IMR-90 (cell line): ENCODE data around the gene EMILIN2. TPM values are rescaled to one million over a fixed set of nuclear protein-coding genes. Genes with fewer than 3 reads are reported as not detected.

Source experiments
- ATAC-seq: fragments of 200-7000 bp; cut with Tn5 transposase; 2 replicates; pipeline ENCODE4 v1.9.1; 2020; ENCODE audit warnings: low read depth, mild to moderate bottlenecking, moderate library complexity
- BruUV-seq: library from RNA; stranded (reverse); fragments of 400-500 nt; replicated peaks from 2 replicates; lab custom pipeline; 2021; lab: Mats Ljungman, UMichigan
- CTCF ChIA-PET: fragments of 300-600 bp; formaldehyde crosslinking; extraction: SDS; loops from one replicate; lab custom pipeline; 2021; ENCODE audit warnings: antibody characterized with exemption; lab: Yijun Ruan, JAX
- POLR2A ChIA-PET: fragments of 300-600 bp; sonication (Branson Sonifier 250); formaldehyde crosslinking; loops from one replicate; lab custom pipeline; 2022; ENCODE audit warnings: antibody characterized with exemption; ENCODE audit not compliant: unreplicated experiment; lab: Charles Lee
- DNase-seq: peaks from one replicate; pipeline ENCODE4 v3.0.0; 2013
- H2AFZ ChIP-seq: replicated peaks from 2 replicates; pipeline ENCODE3; 2013; ENCODE audit warnings: low read length, mild to moderate bottlenecking; ENCODE audit not compliant: poor library complexity
- H2AK5ac ChIP-seq: 2 replicates; pipeline ENCODE4 v1.6.1; 2013; ENCODE audit warnings: low read depth, low read length, inconsistent platforms
- H2AK9ac ChIP-seq: replicated peaks from 2 replicates; pipeline ENCODE3; 2013; ENCODE audit warnings: mild to moderate bottlenecking, low read depth, low read length, moderate library complexity; ENCODE audit not compliant: poor library complexity
- H2BK120ac ChIP-seq: 2 replicates; pipeline ENCODE4 v1.6.1; 2013; ENCODE audit warnings: low read depth, low read length, inconsistent platforms
- H2BK15ac ChIP-seq: 3 replicates; pipeline ENCODE4 v1.6.1; 2013; ENCODE audit warnings: low read depth, low read length, inconsistent platforms
- H2BK20ac ChIP-seq: 2 replicates; pipeline ENCODE4 v1.6.1; 2013; ENCODE audit warnings: low read depth, mild to moderate bottlenecking, inconsistent platforms, low read length, moderate library complexity
- H2BK5ac ChIP-seq: 2 replicates; pipeline ENCODE4 v1.6.1; 2013; ENCODE audit warnings: mild to moderate bottlenecking, low read depth, low read length, inconsistent platforms; ENCODE audit not compliant: poor library complexity, severe bottlenecking
- H3K14ac ChIP-seq: replicated peaks from 2 replicates; pipeline ENCODE4 v1.6.1; 2013; ENCODE audit warnings: low read depth, low read length, inconsistent platforms
- H3K18ac ChIP-seq: 2 replicates; pipeline ENCODE4 v1.6.1; 2013; ENCODE audit warnings: low read depth, low read length, control low read depth
- H3K23ac ChIP-seq: 2 replicates; pipeline ENCODE4 v1.6.1; 2013; ENCODE audit warnings: low read depth, low read length, inconsistent platforms
- H3K27ac ChIP-seq: 2 replicates; pipeline ENCODE4 v1.5.1; 2013; ENCODE audit warnings: mild to moderate bottlenecking, control low read depth, low read length; ENCODE audit not compliant: insufficient read depth
- H3K27me3 ChIP-seq: 2 replicates; pipeline ENCODE4 v1.6.1; 2013; ENCODE audit warnings: low read length; ENCODE audit not compliant: control insufficient read depth, insufficient read depth
- H3K36me3 ChIP-seq: 2 replicates; pipeline ENCODE4 v1.6.1; 2013; ENCODE audit warnings: low read length, mixed read lengths; ENCODE audit not compliant: control insufficient read depth, insufficient read depth
- H3K4ac ChIP-seq: 2 replicates; pipeline ENCODE4 v1.6.1; 2013; ENCODE audit warnings: low read depth, low read length, inconsistent platforms
- H3K4me1 ChIP-seq: 2 replicates; pipeline ENCODE4 v1.6.1; 2013; ENCODE audit warnings: low read length, mixed read lengths; ENCODE audit not compliant: control insufficient read depth, insufficient read depth
- H3K4me2 ChIP-seq: 2 replicates; pipeline ENCODE4 v1.6.1; 2013; ENCODE audit warnings: low read depth, mild to moderate bottlenecking, control low read depth, low read length, moderate library complexity
- H3K4me3 ChIP-seq: 2 replicates; pipeline ENCODE4 v1.5.1; 2013; ENCODE audit warnings: low read depth, mild to moderate bottlenecking, control low read depth, low read length, moderate library complexity; ENCODE audit not compliant: insufficient read depth
- H3K56ac ChIP-seq: 2 replicates; pipeline ENCODE4 v1.6.1; 2013; ENCODE audit warnings: low read length, inconsistent platforms; ENCODE audit not compliant: insufficient read depth; ENCODE audit errors: extremely low read depth
- H3K79me1 ChIP-seq, 2 experiments: 2 replicates each; pipeline ENCODE4 v1.6.1; 2013; ENCODE audit warnings: low read length in 2 of 2, inconsistent platforms in 1 of 2, low read depth in 1 of 2
- H3K9ac ChIP-seq: 2 replicates; pipeline ENCODE4 v1.6.1; 2013; ENCODE audit warnings: low read depth, low read length, control low read depth
- H3K9me1 ChIP-seq: 2 replicates; pipeline ENCODE4 v1.6.1; 2013; ENCODE audit warnings: low read length, inconsistent platforms; ENCODE audit not compliant: insufficient read depth
- H3K9me3 ChIP-seq: 2 replicates; pipeline ENCODE4 v1.6.1; 2013; ENCODE audit warnings: low read length; ENCODE audit not compliant: control insufficient read depth, insufficient read depth
- H4K20me1 ChIP-seq: 2 replicates; pipeline ENCODE4 v1.6.1; 2013; ENCODE audit warnings: low read length, inconsistent platforms; ENCODE audit not compliant: insufficient read depth
- H4K5ac ChIP-seq: 2 replicates; pipeline ENCODE4 v1.6.1; 2013; ENCODE audit warnings: mild to moderate bottlenecking, low read depth, low read length, control low read depth
- H4K8ac ChIP-seq, 2 experiments: 2 replicates each; pipeline ENCODE4 v1.6.1; 2013; ENCODE audit warnings: low read depth in 2 of 2, low read length in 2 of 2, control low read depth in 1 of 2, inconsistent platforms in 1 of 2
- H4K91ac ChIP-seq: 2 replicates; pipeline ENCODE4 v1.6.1; 2013; ENCODE audit warnings: low read depth, low read length, inconsistent platforms; ENCODE audit not compliant: insufficient read depth
- BHLHE40 ChIP-seq: fragments of 150-350 bp; IDR thresholded peaks from 2 replicates; pipeline ENCODE4 v1.6.1; 2016; ENCODE audit warnings: mild to moderate bottlenecking, low read depth, low read length
- CHD1 ChIP-seq: IDR thresholded peaks from 2 replicates; pipeline ENCODE4 v1.6.1; 2012; ENCODE audit warnings: low read depth, low read length, improper control_type of control experiment
- ELK1 ChIP-seq: fragments of 150-350 bp; IDR thresholded peaks from 2 replicates; pipeline ENCODE4 v1.6.1; 2016; ENCODE audit warnings: low read depth, mild to moderate bottlenecking, low read length, moderate library complexity, borderline replicate concordance
- MAFK ChIP-seq: IDR thresholded peaks from 2 replicates; pipeline ENCODE4 v1.6.1; 2012; ENCODE audit warnings: low read depth, low read length, improper control_type of control experiment
- MAZ ChIP-seq: IDR thresholded peaks from 2 replicates; pipeline ENCODE4 v1.6.1; 2012; ENCODE audit warnings: low read depth, mild to moderate bottlenecking, low read length, improper control_type of control experiment, moderate library complexity, borderline replicate concordance
- MXI1 ChIP-seq: IDR thresholded peaks from 2 replicates; pipeline ENCODE4 v1.6.1; 2012; ENCODE audit warnings: low read depth, mild to moderate bottlenecking, low read length, moderate library complexity, borderline replicate concordance
- RAD21 ChIP-seq: IDR thresholded peaks from 2 replicates; pipeline ENCODE4 v1.6.1; 2012; ENCODE audit warnings: low read length, improper control_type of control experiment
- RFX5 ChIP-seq: IDR thresholded peaks from 2 replicates; pipeline ENCODE4 v1.8.0; 2012; ENCODE audit warnings: low read depth, mild to moderate bottlenecking, low read length, moderate library complexity
- WGBS, 2 experiments: methylation state at CpG; one replicate each; pipeline versions ENCODE4 v1.1.5 to v1.1.7; 2013; ENCODE audit warnings: missing lambda C conversion rate in 2 of 2; ENCODE audit not compliant: insufficient read length in 1 of 2; ENCODE audit errors: extremely low coverage in 2 of 2; 5-methylcytosine and 5-hydroxymethylcytosine counted together
- dilution Hi-C: fragments of 300-500 bp; cut with HindIII; formaldehyde crosslinking; loops from one replicate; pipeline ENCODE4 v1.14.3; 2018; ENCODE audit warnings: low sequenced_read_pairs; ENCODE audit not compliant: unreplicated experiment
- in situ Hi-C: fragments of 300-500 bp; cut with MboI; formaldehyde crosslinking; loops from 3 replicates; pipeline ENCODE4 v1.14.3; 2019; ENCODE audit warnings: low sequenced_read_pairs, inconsistent platforms, mixed read lengths
- intact Hi-C: fragments of 100-400 bp; cut with micrococcal nuclease; formaldehyde crosslinking; loops from 2 replicates; pipeline ENCODE4 v1.10.0; 2022
- polyA plus RNA-seq, 3 experiments: library from polyadenylated mRNA; depleted of rRNA; stranded (reverse); fragments of >200 nt; gene quantifications; 2 replicates each; pipeline ENCODE4 v1.2.3, GENCODE V29; 2012; ENCODE audit warnings: low replicate concordance in 1 of 3
- total RNA-seq: library from RNA; depleted of rRNA; stranded (reverse); fragments of >200 nt; gene quantifications from 2 replicates; pipeline ENCODE4 v1.2.3, GENCODE V29; 2012
- TF ChIP-seq, protein P1 (sequence below): conservative IDR thresholded peaks from 2 replicates; pipeline ENCODE4 v1.5.1; 2012; ENCODE audit warnings: mild to moderate bottlenecking, low read depth, low read length, improper control_type of control experiment

The EMILIN2 gene
- total and polyA plus RNA-seq, 2 of the 4 experiments (the other 2 are of a cell fraction) = under 0.01 to 0.14 TPM

GRCh38 chr18:2882201-2882600 lies 35.4 kb downstream of the EMILIN2 start:
- Histone ChIP-seq H4K8ac (no peak overlapping the region), H2AK5ac (no peak overlapping the region), H3K4ac (no peak overlapping the region), H3K27me3 (peaks cover 2% of the 10 kb centered on the region; the same call in 1 of the 2 replicates), H3K4me2 (no peak overlapping the region), H3K79me1 (no peaks in the 10 kb centered on the region), H3K27ac (no peak overlapping the region), H4K5ac (no peak overlapping the region), H3K18ac (no peak overlapping the region), H3K36me3 (no peaks in the 10 kb centered on the region), H2BK5ac (no peak overlapping the region), H2AK9ac (no peak overlapping the region), H3K56ac (no peak overlapping the region), H2BK120ac (no peak overlapping the region), H3K9me1 (peaks cover 8% of the 10 kb centered on the region), H4K20me1 (no peaks in the 10 kb centered on the region), H3K9me3 (peaks cover 3% of the 10 kb centered on the region), H3K14ac (no peak overlapping the region), H3K9ac (no peak overlapping the region), H2BK20ac (no peak overlapping the region), H3K23ac (no peak overlapping the region), H3K4me3 (no peak overlapping the region), H2AFZ (no peak overlapping the region), H4K91ac (no peak overlapping the region), H3K4me1 (peaks cover 12% of the 10 kb centered on the region), H2BK15ac (no peak overlapping the region)
- CTCF ChIA-PET = no interaction called here
- ATAC-seq (no peak), DNase-seq (no peak)
- in situ Hi-C loops = no loop called here
- TF ChIP-seq MAZ (no peak), MAFK (no peak), ELK1 (no peak), RFX5 (no peak), CHD1 (no peak), BHLHE40 (no peak), MXI1 (no peak), RAD21 (no peak)
- TF ChIP-seq, protein P1, sequence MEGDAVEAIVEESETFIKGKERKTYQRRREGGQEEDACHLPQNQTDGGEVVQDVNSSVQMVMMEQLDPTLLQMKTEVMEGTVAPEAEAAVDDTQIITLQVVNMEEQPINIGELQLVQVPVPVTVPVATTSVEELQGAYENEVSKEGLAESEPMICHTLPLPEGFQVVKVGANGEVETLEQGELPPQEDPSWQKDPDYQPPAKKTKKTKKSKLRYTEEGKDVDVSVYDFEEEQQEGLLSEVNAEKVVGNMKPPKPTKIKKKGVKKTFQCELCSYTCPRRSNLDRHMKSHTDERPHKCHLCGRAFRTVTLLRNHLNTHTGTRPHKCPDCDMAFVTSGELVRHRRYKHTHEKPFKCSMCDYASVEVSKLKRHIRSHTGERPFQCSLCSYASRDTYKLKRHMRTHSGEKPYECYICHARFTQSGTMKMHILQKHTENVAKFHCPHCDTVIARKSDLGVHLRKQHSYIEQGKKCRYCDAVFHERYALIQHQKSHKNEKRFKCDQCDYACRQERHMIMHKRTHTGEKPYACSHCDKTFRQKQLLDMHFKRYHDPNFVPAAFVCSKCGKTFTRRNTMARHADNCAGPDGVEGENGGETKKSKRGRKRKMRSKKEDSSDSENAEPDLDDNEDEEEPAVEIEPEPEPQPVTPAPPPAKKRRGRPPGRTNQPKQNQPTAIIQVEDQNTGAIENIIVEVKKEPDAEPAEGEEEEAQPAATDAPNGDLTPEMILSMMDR = no peak
- intact Hi-C loops = no loop called here
- no CpG with 5 or more reads among the region's 4 CpGs for WGBS, 2 experiments
- POLR2A ChIA-PET = no interaction called here
- dilution Hi-C loops = no loop called here
- BruUV-seq = no TSS peak
